Fibroblast of lung (primary cell): Measurements from ENCODE around the gene RPL14.

ENCODE experiments used
- CTCF ChIP-seq, 2 donors: IDR thresholded peaks in 1 of 2; conservative IDR thresholded peaks in 1 of 2; 1 replicate in 1 of 2; 2 replicates in 1 of 2; pipeline ENCODE4 v1.5.1; 2011 to 2012; ENCODE audit warnings: low read length in 2 of 2, control low read depth in 1 of 2, inconsistent platforms in 1 of 2, low read depth in 1 of 2, mild to moderate bottlenecking in 1 of 2
- EZH2 ChIP-seq: IDR thresholded peaks from 2 replicates; pipeline ENCODE4 v1.5.1; 2012; ENCODE audit warnings: low read length, control low read depth, mild to moderate bottlenecking; ENCODE audit errors: missing control alignments

DNA sequence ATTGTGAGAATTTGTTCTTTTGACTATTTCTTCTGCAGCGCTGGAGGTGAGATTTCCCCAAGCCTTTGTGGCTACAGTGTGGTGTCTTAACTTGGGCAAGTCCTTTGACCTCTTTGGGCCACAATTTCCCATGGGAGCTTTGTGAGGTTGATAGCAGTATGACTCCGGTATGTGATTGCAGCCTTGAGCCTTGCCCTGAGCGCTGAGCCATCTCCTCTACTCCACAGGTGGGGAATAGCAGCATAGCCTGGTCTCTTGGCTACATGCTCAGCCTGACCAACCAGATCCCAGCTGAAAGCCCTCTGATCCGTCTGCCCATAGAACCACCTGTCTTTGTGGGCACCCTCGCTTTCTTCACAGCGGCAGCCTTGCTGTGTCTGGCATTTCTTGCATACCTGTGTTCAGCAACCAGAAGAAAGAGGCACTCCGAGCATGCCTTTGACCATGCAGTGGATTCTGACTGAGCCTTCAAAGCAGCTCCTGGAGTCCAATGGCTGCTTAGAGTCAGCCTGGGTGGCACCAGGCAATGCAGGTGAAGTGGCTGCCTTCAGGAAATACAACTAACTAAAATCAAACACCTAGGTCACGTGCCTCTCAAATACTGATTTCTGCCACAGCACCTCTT lies 30.0 kb upstream of the RPL14 start:
- TF ChIP-seq EZH2 (no peak), CTCF (conservative IDR thresholded peaks at IDR 0.05 in 1 of 2, IDR thresholded peaks at IDR 0.05 in 1 of 2; ENCODE audit: low read depth in 1 of 2, low read length in 2 of 2) (no peak)
